ENCODE results near the gene ZBTB8OS.

- no peak for TF ChIP-seq CTCF (IDR thresholded peaks at IDR 0.05)
- TF ChIP-seq POLR2A (IDR thresholded peaks at IDR 0.05): no peak
These were observed 33.9 kb upstream of the ZBTB8OS start for GRCh38 chr1:32684167-32684811.
